Dedifferentiated amniotic fluid mesenchymal stem cell (primary cell): ENCODE data around the gene RNF141.

Experiments
- DNase-seq: peaks from one replicate; pipeline ENCODE4 v3.0.0-alpha.2; 2016; ENCODE audit errors: extremely low spot score

Gene RNF141

GRCh38 chr11:10540915-10541560 is at the start of gene RNF141:
TSS of gene RNF141 (minus strand) at chr11:10541187. CDS start at chr11:10534158, 7,029 bp downstream.
- peak; percentile 92 for DNase-seq

DNA sequence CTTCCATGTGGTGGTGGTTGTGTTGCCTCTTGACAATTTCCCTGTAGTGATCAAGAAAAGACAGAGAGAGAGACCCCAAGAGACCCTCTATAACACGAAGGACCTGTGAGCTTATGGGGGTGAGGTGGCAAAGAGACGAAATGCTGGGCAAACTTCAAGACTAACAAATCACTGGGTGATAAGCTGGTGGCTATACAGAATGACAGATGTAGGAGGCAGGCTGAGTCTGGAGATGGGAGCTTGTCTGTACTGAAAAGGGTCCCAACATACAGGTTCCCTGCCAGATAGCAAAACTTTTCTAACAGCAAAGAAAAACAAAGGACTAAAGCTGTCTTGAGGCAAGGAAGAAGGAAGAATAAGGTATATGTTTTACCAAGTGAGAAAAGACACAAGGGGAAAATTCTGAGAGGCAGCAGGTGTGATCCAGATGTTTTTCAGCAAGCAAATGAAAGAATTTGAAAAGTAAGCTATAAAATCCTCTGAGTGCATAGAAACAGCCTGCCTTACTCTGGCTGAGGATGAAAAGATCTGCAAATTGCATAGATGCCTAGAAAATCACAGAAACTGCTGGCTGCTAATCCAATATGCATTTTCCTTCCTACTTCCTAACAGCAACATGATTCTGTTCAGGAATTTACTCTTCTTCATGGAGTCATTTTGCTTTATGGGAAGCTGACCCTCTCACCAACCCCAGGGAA is 49.4 kb upstream of the RNF141 start:
- peak; percentile 23 for DNase-seq

GRCh38 chr11:10588904-10589303 is 47.9 kb upstream of the RNF141 start:
- no peak for DNase-seq

- no peak for DNase-seq
Observed at GRCh38 chr11:10587995-10588394, 47.0 kb upstream of the RNF141 start.

DNA sequence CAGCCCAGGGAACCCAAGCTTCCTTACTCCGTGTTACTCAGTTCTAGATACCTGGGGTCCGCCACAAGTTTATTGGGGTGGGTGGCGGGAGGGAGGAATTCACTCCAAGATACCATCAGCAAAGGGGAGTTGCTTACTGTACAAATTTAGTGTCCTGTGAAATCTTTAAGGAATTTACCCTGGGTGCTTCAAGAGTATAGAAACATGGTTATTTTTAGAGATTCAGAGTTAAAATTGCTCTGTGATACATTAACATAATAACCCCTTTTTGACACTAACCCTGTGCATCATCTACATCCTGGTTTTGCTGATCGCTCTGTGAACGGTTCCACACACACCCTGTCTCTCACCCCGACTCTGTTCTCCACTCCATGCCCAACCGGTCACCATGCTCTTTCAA is 46.4 kb upstream of the RNF141 start:
- no peak for DNase-seq

GRCh38 chr11:10584071-10584501 is 43.1 kb upstream of the RNF141 start:
- peak; percentile 38 for DNase-seq

DNA sequence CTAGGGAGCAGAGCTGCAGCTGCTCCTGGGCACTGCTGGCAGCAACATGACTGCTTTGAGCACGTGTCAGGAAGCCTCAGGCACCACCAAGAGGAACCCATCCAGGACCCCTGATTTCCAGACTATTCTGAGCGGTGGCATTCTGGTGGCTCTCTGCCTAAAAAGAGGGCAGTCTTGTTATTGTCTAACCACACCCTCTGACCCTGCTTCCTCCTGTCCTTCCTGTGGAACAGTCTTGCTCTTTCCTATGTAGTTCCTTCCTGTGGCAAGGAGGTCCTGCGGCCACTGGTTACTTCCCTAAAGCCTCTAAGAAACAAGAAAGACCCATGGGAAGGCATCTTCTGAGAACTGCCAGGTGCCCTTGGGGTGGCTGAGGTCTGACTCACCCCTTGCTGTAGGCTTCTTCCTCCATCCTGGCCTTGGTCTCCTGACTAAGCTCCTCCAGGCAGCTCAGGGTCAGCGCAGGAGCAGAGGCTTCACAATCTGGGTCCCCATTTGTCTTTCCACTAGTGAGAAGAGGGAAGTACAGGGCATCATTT is 40.6 kb upstream of the RNF141 start:
- DNase-seq: no peak

- DNase-seq: no peak
Observed at GRCh38 chr11:10580623-10581022, 39.6 kb upstream of the RNF141 start.

DNA sequence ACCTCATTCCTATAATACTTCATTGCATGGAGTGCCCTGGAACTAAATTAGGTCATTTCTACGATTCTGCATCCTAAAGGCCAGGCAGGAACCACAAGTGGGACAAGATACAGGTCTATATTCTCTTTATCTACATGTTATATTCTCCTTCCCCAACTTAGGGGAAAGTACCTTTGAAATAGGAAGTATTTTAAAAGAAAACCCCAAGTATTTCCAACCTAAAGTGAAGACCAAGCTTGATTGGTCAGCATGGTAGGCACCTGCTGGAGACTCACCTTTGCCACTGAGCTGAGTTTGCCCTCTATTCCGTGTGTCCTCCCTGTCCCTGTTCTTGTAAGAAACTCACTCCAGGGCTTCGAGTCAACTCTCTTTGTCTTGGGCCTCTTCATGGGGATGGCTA is 38.7 kb upstream of the RNF141 start:
- DNase-seq: no peak

- no peak for DNase-seq
Observed at GRCh38 chr11:10576035-10576398, 35.0 kb upstream of the RNF141 start.

DNA sequence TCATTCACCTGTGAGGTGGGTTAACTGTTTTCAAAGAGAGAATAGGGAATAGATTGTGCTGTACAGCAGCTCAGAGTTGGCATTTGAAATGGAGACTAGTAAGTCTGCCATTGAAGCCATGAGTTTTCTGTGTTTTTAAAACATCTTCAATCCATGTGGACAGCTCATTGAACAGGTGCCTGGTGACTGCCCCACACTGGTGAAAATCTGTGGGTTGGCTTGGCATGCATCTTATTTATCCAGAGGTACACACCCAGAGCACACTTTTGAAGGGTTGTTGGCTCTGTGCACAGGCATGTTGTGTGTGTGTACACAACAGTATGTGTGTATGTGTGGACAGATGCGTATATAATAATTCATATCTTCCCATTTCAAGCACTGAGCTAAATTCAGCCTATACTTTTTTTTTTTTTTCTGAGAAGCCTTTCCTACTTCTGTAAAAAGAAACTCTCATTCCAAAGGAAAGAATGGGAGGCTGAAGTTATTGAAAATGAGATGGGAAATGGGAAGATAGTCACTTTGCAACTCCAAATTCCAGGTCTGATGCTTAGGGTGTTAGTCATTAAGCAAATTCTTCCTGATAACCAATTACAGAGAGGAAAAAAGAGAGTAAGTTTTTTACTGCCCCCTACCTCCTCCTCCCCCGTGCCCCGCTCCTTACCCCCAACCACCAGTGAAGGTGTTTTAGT is 34.5 kb upstream of the RNF141 start:
- DNase-seq: no peak

- no peak for DNase-seq
Observed at GRCh38 chr11:10573556-10573955, 32.6 kb upstream of the RNF141 start.

DNA sequence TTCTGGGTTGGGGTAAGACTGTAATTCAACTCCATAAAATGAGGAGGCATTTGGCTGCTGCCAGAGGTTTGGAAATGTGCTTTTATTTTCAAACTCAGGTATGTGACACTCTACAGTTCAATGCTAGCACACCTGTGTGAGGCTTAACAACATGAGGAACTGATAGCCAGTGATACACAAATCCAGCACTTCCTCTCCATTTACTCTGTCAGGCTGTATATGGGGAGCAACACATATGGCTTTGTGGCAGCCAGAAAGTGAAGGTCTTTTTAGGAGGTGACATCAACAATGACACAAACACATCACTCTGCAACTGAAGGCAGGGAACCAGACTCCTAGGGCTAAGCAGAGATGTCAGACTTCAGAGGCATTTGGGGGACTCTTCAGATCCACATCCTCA is 32.0 kb upstream of the RNF141 start:
- DNase-seq: no peak

GRCh38 chr11:10572533-10572932 is 31.5 kb upstream of the RNF141 start:
- no peak for DNase-seq

- no peak for DNase-seq
Observed at GRCh38 chr11:10568486-10568941, 27.5 kb upstream of the RNF141 start, which contains the start of gene LYVE1. TSS of gene LYVE1 (minus strand) at chr11:10568665. CDS start at chr11:10568532, 133 bp downstream.

- DNase-seq: no peak
Observed at GRCh38 chr11:10567446-10567845, 26.5 kb upstream of the RNF141 start.

DNA sequence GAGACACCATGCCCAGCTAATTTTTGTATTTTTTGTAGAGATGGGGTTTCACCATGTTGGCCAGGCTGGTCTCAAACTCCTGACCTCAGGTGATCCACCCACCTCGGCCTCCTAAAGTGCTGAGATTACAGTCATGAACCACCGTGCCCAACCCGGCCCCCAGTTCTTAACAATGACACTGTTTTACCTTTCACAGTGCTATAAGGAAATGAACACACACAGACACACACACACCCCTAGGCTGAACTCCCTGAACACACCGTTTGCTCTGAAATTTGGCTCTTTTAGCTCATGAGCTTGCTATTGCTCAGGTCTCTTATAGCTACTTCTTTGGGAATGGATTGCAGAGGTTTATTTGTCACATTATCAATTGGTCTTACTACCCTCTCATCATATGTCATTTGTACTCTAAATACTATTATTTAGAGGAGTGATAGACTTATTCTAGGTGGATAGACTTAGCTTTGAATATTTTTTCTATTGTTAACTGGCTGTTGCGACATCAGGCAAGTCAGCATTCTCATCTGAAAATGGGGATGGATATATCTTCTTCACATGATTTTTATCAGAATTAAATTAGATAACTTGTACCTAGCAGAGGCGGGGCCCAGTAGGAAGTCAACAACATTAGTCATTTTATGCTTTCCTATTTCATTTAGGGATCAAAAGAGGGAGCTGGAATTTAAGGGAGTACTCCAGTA is 25.4 kb upstream of the RNF141 start:
- no peak for DNase-seq

GRCh38 chr11:10565493-10565892 is 24.5 kb upstream of the RNF141 start:
- no peak for DNase-seq

GRCh38 chr11:10564696-10565318 is 23.8 kb upstream of the RNF141 start:
- peak; percentile 20 for DNase-seq

GRCh38 chr11:10564030-10564429 is 23.0 kb upstream of the RNF141 start:
- DNase-seq: no peak

- no peak for DNase-seq
Observed at GRCh38 chr11:10561947-10562346, 21.0 kb upstream of the RNF141 start.
